UCSD-AML1 (cell line): ENCODE results near the gene ALAD.
"Not testable (repeated sequence)": the region's sequence is repeated elsewhere in the genome, so short reads cannot be mapped to it uniquely, and the experiment has no call there.

Source experiments
- DNase-seq: peaks from one replicate; lab custom pipeline; 2025; ENCODE audit not compliant: unreplicated experiment; lab: John Stamatoyannopoulos, UW

Gene ALAD

DNA sequence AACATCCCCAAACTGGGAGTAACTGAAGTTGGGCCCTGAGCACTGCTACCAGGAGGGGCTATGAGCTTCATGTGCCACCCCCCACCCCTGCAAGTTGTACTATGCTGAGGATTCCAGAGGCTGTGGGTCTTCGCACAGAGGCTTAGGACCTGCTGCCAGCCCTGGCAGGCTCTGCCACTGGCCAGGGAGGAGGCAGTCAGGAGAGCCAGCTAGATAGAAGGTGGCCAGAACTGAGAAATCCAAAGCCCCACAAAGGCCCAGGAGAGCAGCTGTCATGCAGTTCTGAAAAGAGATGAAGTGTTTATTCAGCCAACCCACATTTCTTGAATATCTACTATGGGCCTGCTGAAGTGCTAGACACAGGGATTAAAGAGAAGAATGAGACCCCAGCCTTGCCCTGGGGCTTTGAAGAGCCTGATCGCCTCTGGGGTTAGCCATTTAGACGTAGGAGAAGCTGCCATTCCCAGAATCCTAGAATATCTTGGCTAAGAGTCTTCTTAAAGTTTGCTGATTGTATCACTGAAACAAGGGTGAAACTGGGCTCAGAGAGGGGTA, 1.4 kb downstream of the ALAD start:
- no peak for DNase-seq

DNA sequence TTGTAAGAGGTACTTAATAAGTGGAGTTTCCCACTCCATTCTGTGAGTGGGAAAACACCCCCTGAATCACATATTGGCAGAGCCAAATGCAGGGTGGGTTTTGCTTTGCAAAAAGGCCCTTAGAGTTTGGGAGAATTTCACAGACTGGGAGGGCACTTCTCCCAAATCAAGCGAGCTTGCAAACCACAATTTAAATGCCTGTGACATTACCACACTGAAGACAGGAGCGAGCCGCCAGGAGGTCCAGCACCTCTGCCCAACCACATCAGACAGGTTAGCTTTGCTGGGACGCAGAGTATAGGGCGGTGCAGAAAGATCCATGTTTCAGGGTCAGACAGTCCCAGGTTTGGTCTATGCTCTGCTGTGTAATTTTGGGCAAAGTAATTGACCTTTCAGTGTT, 2.3 kb downstream of the ALAD start:
- DNase-seq: no peak

DNA sequence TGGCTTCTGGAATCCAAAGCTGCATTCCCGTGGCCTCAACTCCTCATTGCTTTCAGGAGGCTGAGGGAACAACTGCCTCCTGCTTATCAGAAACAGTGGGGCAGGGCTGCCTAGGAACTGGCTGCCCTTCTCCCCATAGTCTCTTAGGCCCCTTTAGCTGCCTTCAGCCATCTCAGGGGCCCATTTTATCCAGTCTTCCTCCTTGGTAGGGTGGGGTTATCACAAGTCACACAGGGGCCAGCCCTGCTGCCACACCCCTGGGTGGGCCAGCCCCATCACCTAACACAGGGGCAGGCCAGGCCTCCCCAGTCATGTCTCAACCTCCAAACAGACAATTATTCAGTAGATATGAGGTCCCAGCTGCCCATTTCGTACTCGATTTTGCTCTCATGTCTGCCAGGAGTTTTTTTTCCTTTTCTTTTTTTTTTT, 3.9 kb downstream of the ALAD start:
- no peak for DNase-seq

- no peak for DNase-seq
Measured at GRCh38 chr9:113395000-113395861, 5.9 kb downstream of the ALAD start.

DNA sequence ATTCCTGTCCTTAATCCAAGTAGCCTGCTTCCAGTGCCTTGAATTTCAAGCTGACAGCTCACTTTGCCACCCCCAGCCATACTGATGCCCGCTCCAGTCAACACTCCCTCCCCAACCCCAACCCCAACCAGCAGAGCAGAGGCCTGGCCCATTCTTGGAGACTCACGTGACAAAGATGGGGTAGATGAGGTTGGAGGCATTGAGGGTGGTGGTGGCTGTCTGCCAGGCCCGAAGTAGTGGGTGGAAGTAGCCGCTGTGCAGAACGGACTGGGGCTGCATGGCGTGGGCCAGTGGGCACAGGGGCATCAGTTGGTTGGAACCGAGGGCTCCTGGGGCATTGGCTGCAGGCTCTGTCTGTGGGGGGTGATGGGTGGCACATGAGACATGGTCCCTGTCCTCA, 7.8 kb downstream of the ALAD start:
- no peak for DNase-seq

- no peak for DNase-seq
Measured at GRCh38 chr9:113391917-113392316, 9.2 kb downstream of the ALAD start.

DNA sequence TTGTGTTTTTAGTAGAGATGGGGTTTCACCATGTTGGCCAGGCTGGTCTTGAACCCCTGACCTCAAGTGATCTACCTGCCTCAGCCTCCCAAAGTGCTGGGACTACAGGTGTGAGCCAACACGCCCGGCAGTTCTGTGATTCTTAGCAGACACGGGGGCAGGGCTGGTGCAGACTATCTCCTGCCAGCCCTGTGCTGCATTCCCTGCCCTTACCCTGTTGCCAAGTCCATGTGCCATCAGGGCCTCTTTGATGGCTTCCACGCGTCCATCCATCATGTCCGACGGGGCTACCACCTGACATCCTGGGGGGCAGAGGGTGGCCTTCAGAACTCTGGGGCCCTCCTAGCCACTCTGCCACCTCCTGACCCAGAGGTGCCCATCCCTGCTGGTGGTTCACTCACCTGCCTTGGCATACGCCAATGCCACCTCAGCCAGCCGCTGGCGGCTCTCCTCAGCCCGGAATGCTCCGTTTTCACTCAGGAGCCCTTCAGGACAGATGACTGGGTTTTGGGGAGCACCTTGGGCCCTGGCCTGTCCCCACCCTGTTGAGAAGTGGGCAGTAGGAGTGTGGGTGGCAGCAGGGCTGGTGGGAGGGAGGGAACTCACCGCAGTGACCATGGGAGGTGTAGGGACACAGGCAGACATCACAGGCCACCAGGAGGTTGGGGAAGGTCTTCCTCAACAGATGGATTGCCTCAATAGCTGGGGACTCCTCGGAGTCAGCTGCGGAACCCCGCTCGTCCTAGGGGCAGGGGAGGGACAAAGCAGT, 10.7 kb downstream of the ALAD start:
- DNase-seq: no peak

GRCh38 chr9:113389451-113389850, 11.6 kb downstream of the ALAD start:
- no peak for DNase-seq

- DNase-seq: no peak
Measured at GRCh38 chr9:113388833-113389232, 12.3 kb downstream of the ALAD start.

DNA sequence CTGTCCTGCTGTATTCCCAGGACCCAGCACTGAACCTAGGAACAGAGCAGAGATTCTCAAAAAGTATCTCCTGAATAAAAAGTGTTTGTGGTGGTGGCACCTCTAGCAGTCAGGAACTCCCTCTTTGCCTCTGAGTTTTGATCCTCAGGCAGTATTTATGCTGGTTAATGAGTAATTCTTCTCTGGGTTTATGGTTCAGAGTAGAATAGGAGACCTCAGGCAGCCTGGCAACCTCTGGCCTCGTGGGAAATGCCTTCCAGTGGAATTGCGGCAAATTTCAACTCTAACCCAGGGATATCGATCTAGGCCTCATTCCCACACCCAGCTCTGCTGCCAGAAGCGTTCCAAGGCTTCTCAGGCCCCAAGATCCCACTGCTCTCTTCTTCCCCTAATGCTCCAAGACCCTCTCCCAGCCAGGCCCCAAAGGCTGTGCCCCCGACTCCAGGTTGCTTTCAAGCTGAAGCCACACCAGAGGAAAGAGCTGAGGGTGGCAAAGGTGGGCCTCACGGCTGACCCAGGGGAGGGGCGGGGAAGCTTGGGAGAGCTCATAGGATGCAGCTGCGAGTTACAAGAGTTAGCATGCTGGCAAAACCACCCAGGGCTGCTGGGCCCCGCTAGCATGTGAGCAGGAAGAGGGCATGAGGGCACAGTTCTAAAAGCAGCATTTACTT, 13.4 kb downstream of the ALAD start:
- DNase-seq: no peak

GRCh38 chr9:113386571-113387393, 14.3 kb downstream of the ALAD start:
- DNase-seq: no peak

- no peak for DNase-seq
Measured at GRCh38 chr9:113381909-113382411, 19.1 kb downstream of the ALAD start.

- DNase-seq: not testable (repeated sequence)
Measured at GRCh38 chr9:113381441-113381840, 19.6 kb downstream of the ALAD start.

GRCh38 chr9:113380869-113381378, 20.2 kb downstream of the ALAD start:
- no peak for DNase-seq

- DNase-seq: not testable (repeated sequence)
Measured at GRCh38 chr9:113379829-113380210, 21.3 kb downstream of the ALAD start.

- DNase-seq: not testable (repeated sequence)
Measured at GRCh38 chr9:113379094-113379828, 21.8 kb downstream of the ALAD start.

GRCh38 chr9:113376634-113377567, 24.2 kb downstream of the ALAD start, which contains the start of gene HDHD3:
Gene HDHD3 (minus strand): TSS chr9:113376986. CDS start chr9:113374354, 2,632 bp downstream.
- DNase-seq: peak; percentile 75
